ENCODE data around the gene FAM171A1.
"Not testable (repeated sequence)": the region's sequence is repeated elsewhere in the genome, so short reads cannot be mapped to it uniquely, and the experiment has no call there.

FAM171A1 gene

GRCh38 chr10:15314482-15315045 is 56.5 kb downstream of the FAM171A1 start:
- no peak for DNase-seq

DNA sequence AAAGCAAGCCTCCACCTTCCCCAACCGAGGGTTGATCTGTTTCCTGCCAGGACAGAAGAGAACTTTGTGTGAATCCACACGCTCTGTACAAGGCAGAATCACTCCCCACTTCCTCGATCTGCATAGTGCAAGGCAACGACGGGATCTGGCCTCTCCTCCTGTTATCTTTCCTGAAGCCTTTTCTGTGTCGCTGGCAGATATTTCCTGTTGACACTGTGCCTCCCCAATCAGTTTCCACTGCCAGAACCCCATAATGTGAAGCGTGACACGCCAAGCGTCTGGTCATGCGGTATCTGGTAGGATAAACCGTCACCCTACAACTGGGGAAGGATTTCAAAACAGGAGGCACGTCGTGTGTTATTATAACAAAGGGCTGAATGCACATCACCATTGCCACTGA is 57.2 kb downstream of the FAM171A1 start:
- DNase-seq, result no peak

DNA sequence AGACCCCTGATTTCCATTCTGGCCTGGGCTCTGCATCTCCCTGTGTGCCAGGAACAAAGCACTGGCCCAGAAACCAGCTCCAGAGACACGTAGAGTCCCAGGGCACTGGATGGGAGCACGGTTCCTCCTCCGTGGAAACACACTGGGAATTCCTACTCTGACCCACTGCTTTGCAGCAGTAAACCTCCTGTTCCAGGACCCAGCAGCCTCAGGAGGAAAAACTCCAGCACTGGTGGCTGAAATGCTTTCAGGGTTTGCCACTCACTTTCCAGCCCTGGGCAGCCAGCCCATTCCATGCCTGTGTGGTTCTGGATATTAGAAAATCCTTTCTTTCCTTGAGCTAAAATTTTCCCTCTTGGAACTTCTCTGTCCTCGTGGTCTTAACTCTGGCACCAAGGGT is 58.0 kb downstream of the FAM171A1 start:
- no peak for DNase-seq

- DNase-seq, result no peak
These were observed 59.4 kb downstream of the FAM171A1 start for GRCh38 chr10:15311569-15312280.

DNA sequence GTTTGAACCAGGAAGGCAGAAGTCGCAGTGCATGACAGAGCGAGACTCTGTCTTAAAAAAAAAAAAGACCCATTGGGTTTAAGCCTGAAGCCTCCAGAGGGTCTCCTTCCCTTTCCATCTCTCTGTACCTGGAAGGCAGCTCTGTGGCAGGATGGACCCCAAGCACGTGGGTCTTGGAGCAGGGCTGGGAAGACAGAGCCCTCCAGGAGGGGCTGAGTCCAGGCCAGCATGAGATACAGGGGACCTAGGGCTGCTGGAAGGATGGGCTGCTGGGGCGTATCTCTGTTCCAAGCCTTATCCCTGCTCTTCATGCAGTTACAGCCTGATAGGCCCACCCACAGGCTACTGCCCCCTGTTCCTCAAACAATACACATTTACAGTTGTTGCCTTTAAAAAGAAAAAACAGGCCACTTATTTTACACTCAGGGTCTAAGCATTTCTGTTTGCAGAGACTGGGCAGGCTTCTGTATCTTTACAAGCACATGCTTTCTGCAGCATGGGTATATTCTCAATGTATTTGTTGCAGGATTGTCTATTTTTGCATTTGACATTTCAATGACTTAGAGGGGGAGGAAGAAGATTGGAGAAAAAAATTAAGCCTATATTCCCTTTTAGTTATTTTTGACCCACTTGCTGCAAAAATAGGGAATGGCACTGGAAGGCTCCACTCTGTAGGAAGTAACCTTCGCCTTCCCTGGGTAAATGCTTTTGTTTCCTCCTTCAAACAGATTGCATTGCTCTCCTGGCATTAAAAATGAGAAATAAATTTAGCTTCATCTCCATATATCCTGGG is 60.1 kb downstream of the FAM171A1 start:
- DNase-seq, result no peak

- no peak for DNase-seq
These were observed 61.9 kb downstream of the FAM171A1 start for GRCh38 chr10:15309221-15309620.

DNA sequence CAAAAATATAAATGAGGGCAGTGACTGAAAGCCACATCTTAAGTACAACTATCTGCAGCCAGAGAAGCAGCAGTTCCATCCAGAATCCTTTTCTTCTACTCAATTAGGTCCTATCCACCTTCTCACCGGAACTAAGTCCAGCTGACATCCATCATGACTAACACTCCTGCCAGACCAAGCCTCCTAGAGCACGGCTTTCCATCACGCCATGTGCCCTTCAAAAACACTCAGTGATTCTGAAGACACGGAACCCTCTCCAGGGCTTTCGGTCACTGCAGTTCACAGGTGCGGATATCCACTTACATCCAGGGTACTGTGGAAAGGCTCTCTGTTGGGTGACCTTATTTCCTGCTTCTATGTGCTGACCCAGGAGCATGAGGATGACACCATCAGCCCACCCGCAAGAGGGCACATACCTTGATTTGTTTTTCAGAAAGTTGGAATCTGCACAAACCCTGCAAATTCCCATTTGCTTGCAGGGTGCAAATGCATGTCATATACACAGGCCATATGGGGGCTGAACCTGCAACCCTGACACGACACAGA is 64.3 kb downstream of the FAM171A1 start:
- DNase-seq, result no peak

- DNase-seq, result no peak
These were observed 65.5 kb downstream of the FAM171A1 start for GRCh38 chr10:15305634-15306033.

- no peak for DNase-seq
These were observed 65.9 kb downstream of the FAM171A1 start for GRCh38 chr10:15305161-15305560.

- not testable (repeated sequence) for DNase-seq
These were observed 68.7 kb downstream of the FAM171A1 start for GRCh38 chr10:15302188-15302956.

DNA sequence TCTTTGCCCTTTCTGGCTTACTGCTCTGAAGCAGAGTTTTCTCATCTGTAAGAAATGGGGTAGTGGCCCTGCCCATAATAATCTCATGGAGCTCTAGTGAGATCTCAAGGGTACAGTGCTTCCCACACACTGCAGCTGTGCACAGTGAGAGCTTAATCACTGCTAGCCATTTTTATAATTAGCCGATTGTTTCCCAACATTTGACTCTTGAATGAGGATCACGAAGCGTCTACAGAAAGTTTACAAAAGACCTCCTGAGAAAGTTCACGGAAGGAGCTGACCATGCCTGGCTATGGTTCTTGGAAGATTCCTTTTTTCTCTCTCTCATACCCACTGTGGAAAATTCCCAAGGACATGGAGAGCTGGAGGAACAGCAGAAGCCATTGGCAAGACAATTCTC is 70.4 kb downstream of the FAM171A1 start:
- no peak for DNase-seq

DNA sequence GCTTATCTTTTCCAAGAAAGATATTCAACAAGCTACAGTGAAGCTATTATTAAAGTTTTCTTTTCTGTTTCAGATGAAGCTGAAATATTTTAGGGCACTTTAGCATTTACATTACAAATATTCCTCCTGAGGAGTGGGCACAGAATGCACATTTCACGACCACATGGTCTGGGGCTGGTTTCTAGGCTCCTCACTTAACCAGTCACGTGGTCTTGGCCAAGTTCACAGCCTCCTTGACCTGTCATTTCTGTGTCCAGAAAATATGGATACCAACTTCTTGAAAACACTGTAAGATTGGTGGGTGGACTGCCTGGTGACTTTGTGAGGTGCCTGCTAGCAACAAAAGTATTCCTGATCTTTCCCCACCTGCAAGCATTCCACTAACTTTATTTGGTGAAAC is 70.9 kb downstream of the FAM171A1 start:
- no peak for DNase-seq

DNA sequence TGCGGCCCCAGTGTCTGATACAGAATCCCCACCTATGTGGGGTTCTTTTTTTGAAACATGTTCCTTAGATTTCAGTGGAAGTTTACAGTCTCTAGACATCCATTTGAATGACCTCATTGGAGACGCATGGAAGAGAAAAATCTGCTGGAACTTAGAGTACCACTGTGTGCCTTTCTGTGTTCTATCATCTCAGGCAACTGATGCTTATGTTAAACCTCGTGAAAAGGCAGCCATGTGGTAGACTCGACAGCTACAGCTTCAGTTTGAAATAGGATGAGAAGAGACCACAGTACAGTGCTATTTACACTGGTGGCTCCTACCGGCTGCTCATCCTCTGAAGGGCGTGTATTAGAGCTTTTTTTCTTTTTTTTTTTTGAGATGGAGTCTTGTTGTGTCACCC is 74.4 kb downstream of the FAM171A1 start:
- no peak for DNase-seq

DNA sequence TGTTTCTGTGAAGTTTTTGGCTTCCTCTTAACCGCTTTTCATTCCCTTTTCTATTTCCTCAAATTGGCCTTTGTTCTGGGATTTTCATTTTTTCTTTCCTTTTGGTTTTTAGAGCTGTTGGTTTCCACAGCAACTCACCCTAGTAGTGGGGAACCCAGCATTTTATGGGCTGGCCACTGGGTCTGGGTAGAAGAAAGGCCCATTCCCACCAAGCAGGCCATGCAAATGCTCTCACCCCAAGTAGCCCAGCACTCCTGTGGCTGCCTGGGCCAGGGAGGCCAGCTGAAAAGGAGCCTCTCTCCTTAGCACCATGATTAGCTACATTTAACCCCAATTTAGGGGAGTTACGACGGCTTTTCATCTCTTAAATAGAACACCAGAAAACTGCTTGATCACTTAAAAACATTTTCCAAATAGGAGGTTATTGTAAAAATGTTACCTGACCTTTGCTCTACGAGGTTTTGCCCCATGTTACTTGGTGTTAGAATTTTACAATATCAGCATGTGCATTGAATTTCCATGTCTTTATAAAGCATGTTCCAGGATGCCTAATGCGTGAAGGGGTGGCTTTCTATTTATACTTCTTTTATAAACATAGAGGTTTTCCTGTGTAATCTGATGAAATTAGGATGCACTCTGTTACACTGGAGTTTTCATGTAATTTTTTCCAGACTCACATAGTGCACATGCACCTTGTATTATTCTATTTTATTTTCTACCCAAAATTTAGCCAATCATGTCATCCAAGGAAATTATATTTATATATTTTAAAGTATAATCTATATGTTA is 75.4 kb downstream of the FAM171A1 start:
- no peak for DNase-seq

GRCh38 chr10:15293862-15294842 is 76.9 kb downstream of the FAM171A1 start:
- no peak for DNase-seq

DNA sequence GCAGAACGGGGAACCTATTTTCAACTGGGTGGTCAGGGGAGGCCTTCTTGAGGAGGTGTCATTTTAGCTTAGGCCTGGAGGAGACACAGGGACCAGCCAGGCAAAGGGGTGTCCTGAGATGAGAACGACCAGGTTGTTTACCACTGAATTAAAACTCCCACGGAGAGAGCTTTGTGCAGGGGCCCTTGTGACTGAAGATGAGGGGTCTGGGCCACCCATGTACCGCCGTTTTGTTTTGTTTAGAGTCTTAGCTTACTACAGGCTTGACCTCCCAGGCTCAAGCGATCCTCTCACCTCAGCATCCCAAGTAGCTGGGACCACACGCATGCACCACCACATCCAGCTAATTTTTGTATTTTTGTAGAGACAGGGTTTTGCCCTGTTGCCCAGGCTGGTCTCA is 80.4 kb downstream of the FAM171A1 start:
- no peak for DNase-seq

DNA sequence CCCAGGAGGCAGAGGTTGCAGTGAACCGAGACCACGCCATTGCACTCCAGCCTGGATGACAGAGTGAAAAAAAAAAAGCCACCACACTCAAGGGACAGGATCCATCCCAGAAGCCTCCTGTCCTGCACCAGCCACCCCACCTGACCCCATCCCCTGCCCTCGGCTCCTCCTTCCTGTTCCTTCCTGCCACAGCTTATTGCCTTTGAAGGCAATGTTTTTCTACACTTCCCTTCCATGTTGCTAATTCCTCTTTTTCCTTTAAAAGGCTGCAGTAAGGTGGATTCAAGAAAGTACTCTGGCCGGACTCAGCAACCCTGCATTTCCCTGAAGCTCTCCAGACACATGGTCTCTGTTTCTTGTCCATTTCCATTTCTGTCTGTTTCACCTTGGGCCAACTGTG is 80.9 kb downstream of the FAM171A1 start:
- DNase-seq, result no peak

DNA sequence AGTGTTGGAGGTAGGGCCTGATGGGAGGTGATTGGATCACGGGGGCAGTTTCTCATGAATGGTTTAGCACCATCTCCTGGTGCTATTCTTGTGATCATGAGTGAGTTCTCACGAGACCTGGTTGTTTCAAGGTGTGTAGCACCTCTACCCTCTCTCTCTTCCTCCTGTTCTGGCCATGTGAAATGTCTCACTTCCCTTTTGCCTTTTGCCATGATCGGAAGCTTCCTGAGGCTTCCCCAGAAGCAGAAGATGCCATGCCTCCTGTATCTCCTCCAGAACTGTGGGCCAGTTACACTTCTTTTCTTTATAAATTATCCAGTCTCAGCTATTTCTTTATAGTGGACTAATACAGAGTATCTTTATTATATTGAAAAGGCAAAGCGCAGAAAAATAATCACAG is 90.1 kb downstream of the FAM171A1 start:
- no peak for DNase-seq

- DNase-seq, result no peak
These were observed 90.6 kb downstream of the FAM171A1 start for GRCh38 chr10:15280462-15280861.

- no peak for DNase-seq
These were observed 91.9 kb downstream of the FAM171A1 start for GRCh38 chr10:15279236-15279635.

DNA sequence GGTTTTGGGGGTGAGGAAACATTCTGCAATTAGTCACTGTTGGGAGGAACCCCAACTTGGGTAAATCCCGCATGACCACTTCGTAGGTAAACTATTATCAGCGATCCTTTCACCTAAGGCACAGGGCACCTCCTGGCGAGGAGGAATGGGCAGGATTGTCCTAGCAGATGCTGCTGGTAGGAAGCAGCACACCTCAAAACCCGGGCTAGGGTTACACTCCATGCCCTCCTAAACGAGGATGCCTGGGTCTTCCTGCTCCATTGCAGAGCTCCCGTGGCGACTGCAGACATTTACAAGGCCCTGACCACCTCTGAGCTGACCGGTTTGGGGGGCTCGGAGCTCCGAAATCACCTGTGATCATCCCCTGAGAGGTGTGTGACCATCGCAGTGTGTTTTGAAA is 92.3 kb downstream of the FAM171A1 start:
- no peak for DNase-seq
